GM23338 (cell line): ENCODE results near the gene EHD3. TPM values are rescaled to one million over a fixed set of nuclear protein-coding genes. Genes with fewer than 3 reads are reported as not detected.
A peak's percentile ranks its signal among the peaks of the same experiment; 100 is the strongest.

Experiments
- ATAC-seq: fragments of 200-7000 bp; cut with Tn5 transposase; 3 replicates; pipeline ENCODE4 v1.9.1; 2020
- DNase-seq: peaks from one replicate; pipeline ENCODE4 v3.0.0-alpha.2; 2015; ENCODE audit warnings: low spot score
- H2AFZ ChIP-seq: fragments of 200-600 bp; sonication (generic); 2 replicates; pipeline ENCODE4 v1.8.0; 2016; ENCODE audit warnings: antibody characterized with exemption, mild to moderate bottlenecking, moderate library complexity
- H3F3A ChIP-seq: fragments of 200-600 bp; sonication (generic); replicated peaks from 2 replicates; pipeline ENCODE4 v1.8.0; 2017; ENCODE audit warnings: antibody characterized with exemption, mixed run types, low read depth
- H3K27ac ChIP-seq: fragments of 200-600 bp; sonication (generic); 2 replicates; pipeline ENCODE4 v1.6.1; 2016; ENCODE audit warnings: low read depth
- H3K27me3 ChIP-seq: fragments of 200-600 bp; sonication (generic); 2 replicates; pipeline ENCODE4 v1.8.0; 2016; ENCODE audit warnings: mild to moderate bottlenecking, mixed run types, moderate library complexity; ENCODE audit not compliant: insufficient read depth
- H3K36me3 ChIP-seq: fragments of 200-600 bp; sonication (generic); 2 replicates; pipeline ENCODE4 v1.8.0; 2016; ENCODE audit warnings: mild to moderate bottlenecking; ENCODE audit not compliant: insufficient read depth
- H3K4me1 ChIP-seq: fragments of 200-600 bp; sonication (generic); 2 replicates; pipeline ENCODE4 v1.8.0; 2016; ENCODE audit warnings: mild to moderate bottlenecking, moderate library complexity; ENCODE audit not compliant: insufficient read depth
- H3K4me2 ChIP-seq: fragments of 200-600 bp; sonication (generic); 2 replicates; pipeline ENCODE4 v1.7.1; 2017; ENCODE audit warnings: mixed run types
- H3K4me3 ChIP-seq: fragments of 200-600 bp; sonication (generic); 2 replicates; pipeline ENCODE4 v1.6.1; 2016; ENCODE audit warnings: mixed run types
- H3K79me2 ChIP-seq: fragments of 200-600 bp; sonication (generic); replicated peaks from 2 replicates; pipeline ENCODE4 v1.8.0; 2017; ENCODE audit warnings: mild to moderate bottlenecking; ENCODE audit not compliant: insufficient read depth
- H3K9me2 ChIP-seq: fragments of 200-600 bp; sonication (generic); 2 replicates; pipeline ENCODE4 v1.8.0; 2017; ENCODE audit not compliant: insufficient read depth
- H4K20me1 ChIP-seq: fragments of 200-600 bp; sonication (generic); replicated peaks from 2 replicates; pipeline ENCODE4 v1.8.0; 2017; ENCODE audit warnings: mild to moderate bottlenecking; ENCODE audit not compliant: insufficient read depth
- H3K27ac Mint-ChIP-seq: 2 replicates; pipeline ENCODE4 v1.8.0; 2020; ENCODE audit warnings: inconsistent platforms, mild to moderate bottlenecking, moderate library complexity, mixed read lengths
- H3K27me3 Mint-ChIP-seq: 3 replicates; pipeline ENCODE4 v1.8.0; 2022; ENCODE audit warnings: low read depth, mild to moderate bottlenecking, moderate library complexity, mixed read lengths, inconsistent platforms; ENCODE audit not compliant: insufficient read depth, poor library complexity
- H3K36me3 Mint-ChIP-seq: 3 replicates; pipeline ENCODE4 v1.8.0; 2021; ENCODE audit warnings: low read depth, mild to moderate bottlenecking, inconsistent platforms, moderate library complexity, mixed read lengths
- H3K4me1 Mint-ChIP-seq: 3 replicates; pipeline ENCODE4 v1.8.0; 2020; ENCODE audit warnings: mild to moderate bottlenecking, inconsistent platforms, mixed read lengths
- H3K4me3 Mint-ChIP-seq: 3 replicates; pipeline ENCODE4 v1.8.0; 2021; ENCODE audit warnings: moderate library complexity, mild to moderate bottlenecking, inconsistent platforms, mixed read lengths
- H3K9me3 Mint-ChIP-seq: 3 replicates; pipeline ENCODE4 v1.8.0; 2020; ENCODE audit warnings: moderate library complexity, mild to moderate bottlenecking, inconsistent platforms, mixed read lengths
- CREB1 ChIP-seq: fragments of 250-450 bp; sonication (Bioruptor Pico); IDR thresholded peaks from 2 replicates; pipeline ENCODE4 v1.5.0; 2020; ENCODE audit warnings: low read depth, mild to moderate bottlenecking, moderate library complexity
- ETS1 ChIP-seq: IDR thresholded peaks from 2 replicates; pipeline ENCODE4 v1.6.1; 2016; ENCODE audit warnings: antibody characterized with exemption
- EZH2 ChIP-seq: fragments of 200-600 bp; sonication (generic); IDR thresholded peaks from one replicate; pipeline ENCODE4 v1.8.0; 2017; ENCODE audit warnings: antibody characterized with exemption, mild to moderate bottlenecking, low read depth; ENCODE audit not compliant: unreplicated experiment
- EZH2phosphoT487 ChIP-seq: fragments of 200-600 bp; sonication (generic); IDR thresholded peaks from one replicate; pipeline ENCODE4 v1.8.1; 2018; ENCODE audit warnings: antibody characterized with exemption; ENCODE audit not compliant: unreplicated experiment
- JUNB ChIP-seq: IDR thresholded peaks from one replicate; pipeline ENCODE4 v1.6.1; 2016; ENCODE audit warnings: antibody characterized with exemption; ENCODE audit not compliant: unreplicated experiment
- NANOG ChIP-seq: IDR thresholded peaks from 2 replicates; pipeline ENCODE4 v1.6.1; 2016; ENCODE audit warnings: antibody characterized with exemption, borderline replicate concordance
- POLR2AphosphoS5 ChIP-seq: IDR thresholded peaks from 2 replicates; pipeline ENCODE4 v1.6.1; 2016; ENCODE audit warnings: antibody characterized with exemption, low read depth
- REST ChIP-seq: IDR thresholded peaks from one replicate; pipeline ENCODE4 v1.6.1; 2018; ENCODE audit warnings: antibody characterized with exemption; ENCODE audit not compliant: unreplicated experiment
- ZNF331 ChIP-seq: fragments of 250-450 bp; sonication (Bioruptor Pico); IDR thresholded peaks from 2 replicates; pipeline ENCODE4 v1.5.0; 2020; ENCODE audit warnings: low read depth, mild to moderate bottlenecking, moderate library complexity
- polyA plus RNA-seq: library from polyadenylated mRNA; unstranded; fragments of >200 nt; fragmentation: Nextera tagmentation; extraction: Ambion mirVana; gene quantifications from 2 replicates; pipeline ENCODE4 v1.2.1, GENCODE V29; 2016
- total RNA-seq: library from RNA; depleted of rRNA; stranded (reverse); fragments of >200 nt; shearing (Covaris generic); gene quantifications from 2 replicates; pipeline ENCODE4 v1.2.3, GENCODE V29; 2014
- TF ChIP-seq, protein P1 (sequence below): fragments of 250-450 bp; sonication (Bioruptor Pico); IDR thresholded peaks from 2 replicates; pipeline ENCODE4 v1.5.0; 2020; ENCODE audit warnings: mild to moderate bottlenecking, moderate library complexity

EHD3 gene
- total and polyA plus RNA-seq, 2 experiments from 2014 or later, result 3.3 to 12.6 TPM

DNA sequence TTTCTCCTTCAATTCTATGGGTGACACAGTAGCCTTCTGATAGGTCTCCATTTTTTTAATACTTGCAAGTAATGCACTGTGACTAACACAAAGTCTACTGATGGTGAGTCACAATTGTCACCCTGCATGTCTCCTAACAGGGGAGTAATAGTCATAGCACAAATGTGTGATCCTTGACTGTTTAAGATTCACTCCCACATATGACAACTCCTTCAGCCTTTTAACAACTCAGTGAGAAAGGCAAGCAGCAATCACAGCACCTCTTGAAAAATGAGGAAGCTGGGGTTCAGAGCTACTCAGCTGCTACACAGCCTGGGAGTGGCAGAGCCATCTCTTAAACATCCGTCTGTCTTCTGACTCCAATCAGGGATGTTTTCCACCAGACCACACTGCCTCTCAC lies 63.8 kb downstream of the EHD3 start (continued):
- TF ChIP-seq, protein P1, sequence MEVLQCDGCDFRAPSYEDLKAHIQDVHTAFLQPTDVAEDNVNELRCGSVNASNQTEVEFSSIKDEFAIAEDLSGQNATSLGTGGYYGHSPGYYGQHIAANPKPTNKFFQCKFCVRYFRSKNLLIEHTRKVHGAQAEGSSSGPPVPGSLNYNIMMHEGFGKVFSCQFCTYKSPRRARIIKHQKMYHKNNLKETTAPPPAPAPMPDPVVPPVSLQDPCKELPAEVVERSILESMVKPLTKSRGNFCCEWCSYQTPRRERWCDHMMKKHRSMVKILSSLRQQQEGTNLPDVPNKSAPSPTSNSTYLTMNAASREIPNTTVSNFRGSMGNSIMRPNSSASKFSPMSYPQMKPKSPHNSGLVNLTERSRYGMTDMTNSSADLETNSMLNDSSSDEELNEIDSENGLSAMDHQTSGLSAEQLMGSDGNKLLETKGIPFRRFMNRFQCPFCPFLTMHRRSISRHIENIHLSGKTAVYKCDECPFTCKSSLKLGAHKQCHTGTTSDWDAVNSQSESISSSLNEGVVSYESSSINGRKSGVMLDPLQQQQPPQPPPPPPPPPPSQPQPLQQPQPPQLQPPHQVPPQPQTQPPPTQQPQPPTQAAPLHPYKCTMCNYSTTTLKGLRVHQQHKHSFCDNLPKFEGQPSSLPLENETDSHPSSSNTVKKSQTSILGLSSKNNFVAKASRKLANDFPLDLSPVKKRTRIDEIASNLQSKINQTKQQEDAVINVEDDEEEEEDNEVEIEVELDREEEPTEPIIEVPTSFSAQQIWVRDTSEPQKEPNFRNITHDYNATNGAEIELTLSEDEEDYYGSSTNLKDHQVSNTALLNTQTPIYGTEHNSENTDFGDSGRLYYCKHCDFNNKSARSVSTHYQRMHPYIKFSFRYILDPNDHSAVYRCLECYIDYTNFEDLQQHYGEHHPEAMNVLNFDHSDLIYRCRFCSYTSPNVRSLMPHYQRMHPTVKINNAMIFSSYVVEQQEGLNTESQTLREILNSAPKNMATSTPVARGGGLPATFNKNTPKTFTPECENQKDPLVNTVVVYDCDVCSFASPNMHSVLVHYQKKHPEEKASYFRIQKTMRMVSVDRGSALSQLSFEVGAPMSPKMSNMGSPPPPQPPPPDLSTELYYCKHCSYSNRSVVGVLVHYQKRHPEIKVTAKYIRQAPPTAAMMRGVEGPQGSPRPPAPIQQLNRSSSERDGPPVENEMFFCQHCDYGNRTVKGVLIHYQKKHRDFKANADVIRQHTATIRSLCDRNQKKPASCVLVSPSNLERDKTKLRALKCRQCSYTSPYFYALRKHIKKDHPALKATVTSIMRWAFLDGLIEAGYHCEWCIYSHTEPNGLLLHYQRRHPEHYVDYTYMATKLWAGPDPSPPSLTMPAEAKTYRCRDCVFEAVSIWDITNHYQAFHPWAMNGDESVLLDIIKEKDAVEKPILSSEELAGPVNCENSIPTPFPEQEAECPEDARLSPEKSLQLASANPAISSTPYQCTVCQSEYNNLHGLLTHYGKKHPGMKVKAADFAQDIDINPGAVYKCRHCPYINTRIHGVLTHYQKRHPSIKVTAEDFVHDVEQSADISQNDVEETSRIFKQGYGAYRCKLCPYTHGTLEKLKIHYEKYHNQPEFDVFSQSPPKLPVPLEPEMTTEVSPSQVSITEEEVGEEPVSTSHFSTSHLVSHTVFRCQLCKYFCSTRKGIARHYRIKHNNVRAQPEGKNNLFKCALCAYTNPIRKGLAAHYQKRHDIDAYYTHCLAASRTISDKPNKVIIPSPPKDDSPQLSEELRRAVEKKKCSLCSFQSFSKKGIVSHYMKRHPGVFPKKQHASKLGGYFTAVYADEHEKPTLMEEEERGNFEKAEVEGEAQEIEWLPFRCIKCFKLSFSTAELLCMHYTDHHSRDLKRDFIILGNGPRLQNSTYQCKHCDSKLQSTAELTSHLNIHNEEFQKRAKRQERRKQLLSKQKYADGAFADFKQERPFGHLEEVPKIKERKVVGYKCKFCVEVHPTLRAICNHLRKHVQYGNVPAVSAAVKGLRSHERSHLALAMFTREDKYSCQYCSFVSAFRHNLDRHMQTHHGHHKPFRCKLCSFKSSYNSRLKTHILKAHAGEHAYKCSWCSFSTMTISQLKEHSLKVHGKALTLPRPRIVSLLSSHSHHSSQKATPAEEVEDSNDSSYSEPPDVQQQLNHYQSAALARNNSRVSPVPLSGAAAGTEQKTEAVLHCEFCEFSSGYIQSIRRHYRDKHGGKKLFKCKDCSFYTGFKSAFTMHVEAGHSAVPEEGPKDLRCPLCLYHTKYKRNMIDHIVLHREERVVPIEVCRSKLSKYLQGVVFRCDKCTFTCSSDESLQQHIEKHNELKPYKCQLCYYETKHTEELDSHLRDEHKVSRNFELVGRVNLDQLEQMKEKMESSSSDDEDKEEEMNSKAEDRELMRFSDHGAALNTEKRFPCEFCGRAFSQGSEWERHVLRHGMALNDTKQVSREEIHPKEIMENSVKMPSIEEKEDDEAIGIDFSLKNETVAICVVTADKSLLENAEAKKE, result no peak

GRCh38 chr2:31299547-31299946 lies 65.6 kb downstream of the EHD3 start:
- no peaks in the 10 kb centered on the region for H3K36me3 Mint-ChIP-seq
- TF ChIP-seq EZH2phosphoT487 (no peak), POLR2AphosphoS5 (no peak), JUNB (no peak), ZNF331 (CRISPR knock-in tag) (no peak), REST (no peak), ETS1 (no peak), CREB1 (CRISPR knock-in tag) (no peak), EZH2 (no peak), NANOG (no peak)
- Histone ChIP-seq H3K9me2 (peaks cover under 1% of the 10 kb centered on the region; the same call in 1 of the 2 replicates), H3F3A (no peaks in the 10 kb centered on the region), H3K27me3 (no peaks in the 10 kb centered on the region), H3K79me2 (no peaks in the 10 kb centered on the region), H4K20me1 (no peaks in the 10 kb centered on the region; the same call in 1 of the 2 replicates), H3K4me1 (peaks cover 11% of the 10 kb centered on the region), H2AFZ (no peak overlapping the region), H3K4me2 (peak overlapping the region; percentile 31), H3K36me3 (no peaks in the 10 kb centered on the region), H3K27ac (no peak overlapping the region), H3K4me3 (no peak overlapping the region)
- ATAC-seq (peak; percentile 34; the same call in 1 of the 3 replicates), DNase-seq (no peak)
- H3K4me1 Mint-ChIP-seq, result peaks cover 22% of the 10 kb centered on the region
- H3K27me3 Mint-ChIP-seq, result peaks cover 3% of the 10 kb centered on the region
- no peak overlapping the region for H3K27ac Mint-ChIP-seq
- H3K4me3 Mint-ChIP-seq, result no peak overlapping the region
- no peaks in the 10 kb centered on the region for H3K9me3 Mint-ChIP-seq
